Esophagus muscularis mucosa (tissue), 4 donors: ENCODE data around the gene KIAA1191. TPM values are rescaled to one million over a fixed set of nuclear protein-coding genes. Genes with fewer than 3 reads are reported as not detected.

ENCODE experiments used
- DNase-seq: peaks from one replicate; pipeline ENCODE4 v3.0.0-alpha.2; 2017; ENCODE audit errors: extremely low spot score
- H3K27ac ChIP-seq, 4 donors: fragments of 200-600 bp; sonication (generic); replicated peaks in 1 of 4; 1 replicate in 3 of 4; 2 replicates in 1 of 4; pipeline ENCODE4 v1.5.1; 2016 to 2019; ENCODE audit warnings: mild to moderate bottlenecking in 1 of 4
- H3K27me3 ChIP-seq, 4 donors: fragments of 200-600 bp; sonication (generic); one replicate each; pipeline versions ENCODE4 v1.5.1 to v1.6.0; 2016 to 2019
- H3K36me3 ChIP-seq, 4 donors: fragments of 200-600 bp; sonication (generic); one replicate each; pipeline ENCODE4 v1.5.1; 2016 to 2019
- H3K4me1 ChIP-seq, 4 donors: fragments of 200-600 bp; sonication (generic); one replicate each; pipeline ENCODE4 v1.5.1; 2016 to 2019
- H3K4me3 ChIP-seq, 4 donors: fragments of 200-600 bp; sonication (generic); 1 replicate in 2 of 4; 2 replicates in 2 of 4; pipeline ENCODE4 v1.5.1; 2016 to 2019; ENCODE audit warnings: mild to moderate bottlenecking in 4 of 4, moderate library complexity in 1 of 4
- H3K9me3 ChIP-seq, 4 donors: fragments of 200-600 bp; sonication (generic); 1 replicate in 3 of 4; 2 replicates in 1 of 4; pipeline ENCODE4 v1.5.1; 2016 to 2019
- CTCF ChIP-seq, 3 experiments: fragments of 200-600 bp in 2 of 3; fragments of 450-650 bp in 1 of 3; sonication (generic) in 2 of 3; IDR thresholded peaks; one replicate each; pipeline ENCODE4 v1.5.1; 2017 to 2019; ENCODE audit warnings: antibody characterized with exemption in 3 of 3, mild to moderate bottlenecking in 2 of 3, moderate library complexity in 1 of 3
- EP300 ChIP-seq: sonication (generic); formaldehyde crosslinking; IDR thresholded peaks from one replicate; pipeline ENCODE4 v1.6.1; 2017; ENCODE audit warnings: antibody characterized with exemption
- POLR2A ChIP-seq: fragments of 450-650 bp; IDR thresholded peaks from one replicate; pipeline ENCODE4 v1.6.1; 2017; ENCODE audit warnings: antibody characterized with exemption, moderate library complexity, mild to moderate bottlenecking, low read depth
- POLR2AphosphoS5 ChIP-seq, 2 donors: sonication (generic); formaldehyde crosslinking; IDR thresholded peaks; one replicate each; pipeline ENCODE4 v1.6.1; 2017; ENCODE audit warnings: antibody characterized with exemption in 2 of 2
- whole genome bisulfite sequencing: methylation state at CpG from one replicate; pipeline ENCODE4 v1.1.5; 2018; 5-methylcytosine and 5-hydroxymethylcytosine counted together
- intact Hi-C: fragments of 100-400 bp; cut with DNase I; formaldehyde crosslinking; loops from one replicate; pipeline ENCODE4 v1.15.1; 2023
- total RNA-seq, 4 donors: library from RNA; depleted of rRNA; stranded (reverse); fragments of >200 nt; gene quantifications; one replicate each; pipeline versions ENCODE4 v1.1.0 to v1.2.1, GENCODE V29; 2016

Gene KIAA1191
- total RNA-seq, 4 donors from 2014 or later = 115 to 157 (median 139) TPM

GRCh38 chr5:176388444-176389134 is 27.0 kb upstream of the KIAA1191 start, which contains the start of the genes HIGD2A and NOP16:
TSS of gene HIGD2A (plus strand) at chr5:176388751. CDS start at chr5:176388820, 69 bp downstream.
TSS of gene NOP16 (minus strand) at chr5:176388598. CDS start at chr5:176388539, 59 bp downstream.
- Histone ChIP-seq H3K36me3 (peaks cover 36 to 65% (median 57%) of the 10 kb centered on the region in 4 donors), H3K27ac (peak within 1 kb of the TSS; percentile 92 to 96 (median 94)), H3K27me3 (no peaks in the 10 kb centered on the region), H3K4me3 (peak within 1 kb of the TSS; percentile 70 to 90 (median 76)), H3K4me1 (peaks cover 23 to 39% (median 31%) of the 10 kb centered on the region in 4 donors), H3K9me3 (no peaks in the 10 kb centered on the region)
- TF ChIP-seq POLR2AphosphoS5 (IDR thresholded peaks at IDR 0.05) = peak; percentile 86 to 92
- no peak for TF ChIP-seq POLR2A
- WGBS = 0% methylated on average over 25 of the region's 47 CpGs
- DNase-seq = peak; percentile 100
- intact Hi-C loops = no loop called here

- DNase-seq = no peak
- TF ChIP-seq POLR2AphosphoS5 (IDR thresholded peaks at IDR 0.05) (no peak), CTCF (IDR thresholded peaks at IDR 0.05) (no peak), EP300 (no peak), POLR2A (no peak)
- H3K27ac ChIP-seq = peak overlapping the region; percentile 92 to 96 (median 94)
- H3K4me3 ChIP-seq = peak overlapping the region; percentile 70 to 90 (median 76)
- peaks cover 23 to 39% (median 31%) of the 10 kb centered on the region in 4 donors for H3K4me1 ChIP-seq
- no peaks in the 10 kb centered on the region for H3K27me3 ChIP-seq
- WGBS = under 1% methylated on average over 17 of the region's 29 CpGs
- H3K9me3 ChIP-seq = no peaks in the 10 kb centered on the region
- H3K36me3 ChIP-seq = peaks cover 40 to 65% (median 57%) of the 10 kb centered on the region in 4 donors
- intact Hi-C loops = no loop called here
Measured at GRCh38 chr5:176388003-176388443, 26.5 kb upstream of the KIAA1191 start.

- H3K36me3 ChIP-seq = peaks cover 38 to 64% (median 56%) of the 10 kb centered on the region in 4 donors
- H3K9me3 ChIP-seq = no peaks in the 10 kb centered on the region
- 43% methylated on average over 8 of the region's 8 CpGs for WGBS
- TF ChIP-seq CTCF (IDR thresholded peaks at IDR 0.05) (no peak), EP300 (no peak), POLR2A (no peak), POLR2AphosphoS5 (IDR thresholded peaks at IDR 0.05) (no peak)
- H3K27ac ChIP-seq = peak overlapping the region in 2 of 4 donors; percentile 95 to 96
- DNase-seq = no peak
- intact Hi-C loops = no loop called here
- H3K27me3 ChIP-seq = no peaks in the 10 kb centered on the region
- peaks cover 26 to 40% (median 33%) of the 10 kb centered on the region in 4 donors for H3K4me1 ChIP-seq
- H3K4me3 ChIP-seq = peak overlapping the region; percentile 70 to 90 (median 76)
Measured at GRCh38 chr5:176387384-176387925, 25.9 kb upstream of the KIAA1191 start.

GRCh38 chr5:176386491-176386890 is 24.9 kb upstream of the KIAA1191 start:
- TF ChIP-seq EP300 = no peak
- TF ChIP-seq POLR2A = no peak
- TF ChIP-seq CTCF (IDR thresholded peaks at IDR 0.05) = no peak
- no peak for TF ChIP-seq POLR2AphosphoS5 (IDR thresholded peaks at IDR 0.05)
- no peaks in the 10 kb centered on the region for H3K9me3 ChIP-seq
- H3K27me3 ChIP-seq = no peaks in the 10 kb centered on the region
- peaks cover 34 to 50% (median 42%) of the 10 kb centered on the region in 4 donors for H3K4me1 ChIP-seq
- intact Hi-C loops = no loop called here
- H3K4me3 ChIP-seq = no peak overlapping the region
- DNase-seq = no peak
- H3K27ac ChIP-seq = no peak overlapping the region
- H3K36me3 ChIP-seq = peaks cover 28 to 62% (median 51%) of the 10 kb centered on the region in 4 donors
- 71% methylated on average over 1 of the region's 1 CpG for WGBS

- WGBS = 93% methylated on average over 12 of the region's 12 CpGs
- no peak overlapping the region for H3K27ac ChIP-seq
- no peaks in the 10 kb centered on the region for H3K9me3 ChIP-seq
- H3K4me1 ChIP-seq = peaks cover 34 to 52% (median 47%) of the 10 kb centered on the region in 4 donors
- H3K27me3 ChIP-seq = no peaks in the 10 kb centered on the region
- peaks cover 21 to 47% (median 43%) of the 10 kb centered on the region in 4 donors for H3K36me3 ChIP-seq
- intact Hi-C loops = no loop called here
- TF ChIP-seq EP300 = no peak
- TF ChIP-seq CTCF (IDR thresholded peaks at IDR 0.05) = no peak
- TF ChIP-seq POLR2A = no peak
- no peak for TF ChIP-seq POLR2AphosphoS5 (IDR thresholded peaks at IDR 0.05)
- no peak for DNase-seq
- H3K4me3 ChIP-seq = no peak overlapping the region
Measured at GRCh38 chr5:176384991-176385390, 23.4 kb upstream of the KIAA1191 start.
